SK-N-SH treated with all-trans-retinoic acid at 6 μM for 48 hours (cell line): ENCODE results near the gene GAP43.

Experiments
- CREB5 ChIP-seq: fragments of 250-450 bp; sonication (Bioruptor Pico); IDR thresholded peaks from 2 replicates; pipeline ENCODE4 v1.5.1; 2020; ENCODE audit warnings: low read depth, mild to moderate bottlenecking, moderate library complexity
- CSDC2 ChIP-seq: fragments of 250-450 bp; sonication (Bioruptor Pico); IDR thresholded peaks from 2 replicates; pipeline ENCODE4 v1.5.0; 2020; ENCODE audit warnings: mild to moderate bottlenecking, moderate library complexity
- GLIS3 ChIP-seq: fragments of 250-450 bp; sonication (Bioruptor Pico); IDR thresholded peaks from 2 replicates; pipeline ENCODE4 v1.5.0; 2020; ENCODE audit warnings: mild to moderate bottlenecking, moderate library complexity
- ISL1 ChIP-seq: fragments of 250-450 bp; sonication (Bioruptor Pico); IDR thresholded peaks from 2 replicates; pipeline ENCODE4 v2.1.2; 2022; ENCODE audit warnings: mild to moderate bottlenecking, moderate library complexity
- OSR1 ChIP-seq: fragments of 250-450 bp; sonication (Bioruptor Pico); IDR thresholded peaks from 2 replicates; pipeline ENCODE4 v1.8.0; 2022; ENCODE audit warnings: moderate library complexity, mild to moderate bottlenecking, inconsistent platforms
- PATZ1 ChIP-seq: fragments of 250-450 bp; sonication (Bioruptor Pico); IDR thresholded peaks from 2 replicates; pipeline ENCODE4 v1.8.0; 2020; ENCODE audit warnings: mild to moderate bottlenecking, moderate library complexity, borderline replicate concordance
- POU6F1 ChIP-seq: fragments of 250-450 bp; sonication (Bioruptor Pico); IDR thresholded peaks from 2 replicates; pipeline ENCODE4 v1.8.0; 2021; ENCODE audit warnings: low read depth, mild to moderate bottlenecking, moderate library complexity, borderline replicate concordance
- RARB ChIP-seq: fragments of 250-450 bp; sonication (Bioruptor Pico); IDR thresholded peaks from 2 replicates; pipeline ENCODE4 v1.8.0; 2021; ENCODE audit warnings: mild to moderate bottlenecking, moderate library complexity
- TCF4 ChIP-seq: fragments of 250-450 bp; sonication (Bioruptor Pico); IDR thresholded peaks from 2 replicates; pipeline ENCODE4 v1.8.0; 2021; ENCODE audit warnings: mild to moderate bottlenecking, moderate library complexity, borderline replicate concordance
- TOX ChIP-seq: fragments of 250-450 bp; sonication (Bioruptor Pico); IDR thresholded peaks from 2 replicates; pipeline ENCODE4 v1.8.0; 2021; ENCODE audit warnings: mild to moderate bottlenecking, moderate library complexity, borderline replicate concordance
- ZFP3 ChIP-seq: fragments of 250-450 bp; sonication (Bioruptor Pico); IDR thresholded peaks from 2 replicates; pipeline ENCODE4 v1.5.0; 2020; ENCODE audit warnings: mild to moderate bottlenecking, moderate library complexity
- ZFP30 ChIP-seq: fragments of 450-650 bp; formaldehyde crosslinking; IDR thresholded peaks from 2 replicates; pipeline ENCODE4 v1.5.0; 2022; ENCODE audit warnings: mild to moderate bottlenecking, moderate library complexity
- ZNF8 ChIP-seq: fragments of 450-650 bp; formaldehyde crosslinking; IDR thresholded peaks from 2 replicates; pipeline ENCODE4 v1.5.0; 2020; ENCODE audit warnings: mild to moderate bottlenecking, moderate library complexity

GRCh38 chr3:115766587-115767482 lies 143.5 kb downstream of the GAP43 start:
- no peak for TF ChIP-seq PATZ1 (CRISPR knock-in tag)
- TF ChIP-seq ISL1 (CRISPR knock-in tag): peak; percentile 60
- TF ChIP-seq ZFP30 (CRISPR knock-in tag): no peak
- no peak for TF ChIP-seq ZFP3 (CRISPR knock-in tag)
- no peak for TF ChIP-seq CSDC2
- no peak for TF ChIP-seq TOX (CRISPR knock-in tag)
- TF ChIP-seq ZNF8 (CRISPR knock-in tag): no peak
- TF ChIP-seq RARB (CRISPR knock-in tag): no peak
- no peak for TF ChIP-seq OSR1 (CRISPR knock-in tag)
- no peak for TF ChIP-seq TCF4 (CRISPR knock-in tag)
- TF ChIP-seq CREB5 (CRISPR knock-in tag): no peak
- TF ChIP-seq POU6F1 (CRISPR knock-in tag): no peak
- TF ChIP-seq GLIS3 (CRISPR knock-in tag): no peak
